Raji (cell line): ENCODE results near the gene HOXC10.

Experiments used
- POLR2A ChIP-seq: IDR thresholded peaks from 2 replicates; pipeline ENCODE4 v1.6.1; 2011; ENCODE audit warnings: low read depth, low read length, control low read depth; ENCODE audit not compliant: insufficient read depth

The HOXC10 gene

GRCh38 chr12:53985692-53985993, 697 bp downstream of the HOXC10 start:
- TF ChIP-seq POLR2A = no peak

DNA sequence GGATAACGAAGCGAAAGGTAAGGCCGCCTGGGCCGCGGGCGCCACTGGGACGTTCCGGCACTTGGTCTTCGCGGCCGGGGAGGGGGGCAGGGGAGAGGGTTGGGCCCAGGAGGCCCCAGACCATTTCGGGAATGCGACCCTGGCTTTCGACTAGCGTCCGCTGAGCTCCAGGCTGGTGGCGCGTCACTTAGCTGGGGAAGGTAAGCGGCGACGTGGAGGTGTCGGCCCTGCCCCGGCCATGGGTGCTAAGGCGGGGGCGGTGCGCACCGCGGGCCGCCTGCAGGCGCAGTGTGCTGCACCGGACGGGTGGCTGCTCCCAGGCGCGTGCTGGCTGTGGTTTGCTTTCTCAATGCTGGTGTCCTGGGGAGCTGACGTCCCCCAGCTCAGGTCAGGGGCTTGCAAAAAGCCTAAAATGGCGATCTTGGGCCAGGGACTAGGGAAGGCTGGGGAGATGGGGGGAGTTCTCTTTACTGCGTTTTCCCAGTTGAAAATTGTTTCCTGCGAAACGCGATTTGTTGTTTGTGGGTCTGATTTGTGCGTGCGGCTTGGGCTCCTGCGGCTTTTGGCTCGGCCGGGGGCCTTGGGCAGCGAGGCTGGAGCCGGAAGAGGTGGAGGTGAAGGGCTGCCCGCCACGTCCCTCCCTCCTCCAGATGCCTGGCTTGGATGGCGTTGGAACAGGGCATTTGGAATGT, 1.2 kb downstream of the HOXC10 start:
- no peak for TF ChIP-seq POLR2A

DNA sequence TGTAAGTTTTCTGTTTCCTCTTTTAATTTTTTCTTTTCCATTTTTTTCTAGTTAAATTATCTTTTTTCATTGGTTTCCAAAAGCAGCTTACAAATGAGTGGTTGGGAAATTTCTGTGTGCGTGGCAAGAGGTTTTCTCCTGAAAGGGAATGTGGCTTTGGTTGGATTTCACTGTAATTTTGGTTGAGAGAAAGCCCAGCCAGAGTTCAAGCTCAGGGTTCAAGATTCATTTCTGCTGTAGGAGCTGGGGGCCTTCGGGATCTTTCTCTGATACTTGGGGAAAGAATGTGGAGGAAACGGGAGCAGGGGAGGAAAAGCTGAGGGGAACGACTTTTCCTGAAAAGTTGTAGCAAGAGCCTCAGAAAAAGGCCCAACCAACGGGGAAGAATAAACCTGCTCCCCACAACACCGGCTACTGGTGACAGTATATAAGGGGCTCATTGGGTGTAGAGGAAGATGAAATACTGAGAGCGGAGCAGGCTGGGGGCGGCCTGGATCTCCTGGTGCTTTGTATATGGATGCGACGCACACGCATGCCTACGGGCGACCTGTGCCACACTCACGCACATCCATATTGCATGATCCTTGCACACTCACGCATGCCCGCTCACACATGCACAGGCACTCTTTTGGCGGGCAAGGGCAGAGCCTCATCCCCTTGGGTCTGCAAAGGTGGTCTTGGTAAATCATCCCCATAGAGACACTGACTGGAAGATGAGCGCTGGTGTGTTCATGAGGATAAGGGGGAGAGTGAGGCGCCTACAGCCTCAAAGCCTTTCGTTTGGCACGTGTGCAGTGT, 1.9 kb downstream of the HOXC10 start:
- no peak for TF ChIP-seq POLR2A

DNA sequence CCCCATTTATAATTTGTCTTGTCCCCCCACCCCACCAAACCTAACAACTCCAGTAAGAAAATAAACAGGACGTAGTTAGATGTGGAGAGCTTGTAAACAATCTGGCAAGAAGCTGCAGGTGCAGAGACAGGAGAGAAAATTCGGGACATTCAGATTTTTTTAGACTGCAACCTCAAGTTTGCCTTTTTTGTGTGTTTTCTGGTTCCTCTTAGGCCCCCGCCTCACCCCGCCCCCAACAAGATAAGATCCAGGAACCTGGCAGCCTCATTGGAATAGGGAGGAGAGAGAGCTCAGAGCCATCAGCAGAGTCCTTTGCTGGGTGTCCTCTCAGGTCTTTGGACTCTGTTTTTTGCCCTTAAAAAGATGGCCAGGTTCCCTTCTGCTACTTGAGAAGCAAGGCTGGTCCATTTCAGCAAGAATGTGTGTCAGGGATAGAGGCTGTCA, 2.9 kb downstream of the HOXC10 start:
- no peak for TF ChIP-seq POLR2A

GRCh38 chr12:53988541-53989226, 3.7 kb downstream of the HOXC10 start:
- no peak for TF ChIP-seq POLR2A

GRCh38 chr12:53989227-53990113, 4.5 kb downstream of the HOXC10 start:
- no peak for TF ChIP-seq POLR2A

- no peak for TF ChIP-seq POLR2A
Observed at GRCh38 chr12:53990311-53991076, 5.5 kb downstream of the HOXC10 start.

DNA sequence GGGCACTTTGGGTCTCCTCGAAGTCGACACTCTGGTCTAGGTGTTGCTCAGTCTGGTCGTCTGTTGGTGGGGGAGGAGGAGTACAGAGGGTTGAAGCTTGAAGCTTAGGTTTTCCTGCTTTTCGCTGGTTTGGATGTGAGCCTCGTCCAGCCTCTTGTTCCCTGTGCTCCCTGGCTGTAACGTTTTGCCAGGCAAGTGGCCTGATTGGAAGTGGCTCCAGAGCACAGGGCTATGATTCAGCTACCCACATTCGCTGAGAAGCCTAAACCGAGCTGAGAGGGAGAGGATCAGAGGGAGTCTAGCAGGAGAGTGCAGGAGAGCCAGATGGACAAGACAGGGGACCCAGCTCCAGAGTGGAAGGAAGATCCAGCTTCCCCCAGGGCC, 6.1 kb downstream of the HOXC10 start:
- no peak for TF ChIP-seq POLR2A

- no peak for TF ChIP-seq POLR2A
Observed at GRCh38 chr12:53992377-53992889, 7.5 kb downstream of the HOXC10 start.

GRCh38 chr12:53993162-53994008, 8.4 kb downstream of the HOXC10 start:
- TF ChIP-seq POLR2A = no peak

DNA sequence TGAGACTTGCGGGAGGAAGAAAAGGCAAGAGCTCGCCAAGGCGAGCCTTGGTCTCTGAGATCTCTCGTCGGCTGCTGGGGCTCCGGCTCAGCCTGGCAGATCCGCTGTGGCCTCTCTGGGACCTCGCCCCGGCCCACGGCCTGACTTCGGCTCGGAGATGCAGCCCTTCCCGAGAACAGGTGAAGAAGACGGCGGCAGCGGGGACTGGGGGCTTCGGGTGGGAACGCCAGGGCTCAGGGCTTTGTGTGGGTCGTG, 9.0 kb downstream of the HOXC10 start:
- TF ChIP-seq POLR2A = no peak

GRCh38 chr12:53994264-53995001, 9.5 kb downstream of the HOXC10 start:
- TF ChIP-seq POLR2A = no peak

DNA sequence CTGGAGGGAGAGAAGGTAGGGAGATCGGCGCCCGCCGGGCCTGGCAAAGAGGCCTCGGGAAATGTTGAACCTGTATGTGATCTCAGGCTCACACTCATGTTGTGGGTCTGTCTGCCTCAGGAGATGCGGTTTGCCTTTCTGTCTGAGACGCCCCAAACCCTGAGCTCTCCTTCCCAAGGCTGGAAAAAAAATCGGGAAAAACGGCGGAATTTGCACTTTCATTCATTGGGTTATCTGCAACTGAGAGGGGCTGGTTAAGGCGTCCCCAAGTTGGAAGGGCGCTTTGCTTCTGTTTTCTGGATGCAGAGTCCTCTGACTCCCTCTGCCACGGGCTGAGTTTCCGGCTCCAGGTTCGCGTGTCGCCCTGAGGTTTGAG, 10.0 kb downstream of the HOXC10 start:
- no peak for TF ChIP-seq POLR2A
